GM19328 (cell line): ENCODE results near the gene EZH1.

Experiments used
- ATAC-seq: cut with Tn5 transposase; IDR thresholded peaks from one replicate; pipeline ENCODE4 v1.9.1; 2021; ENCODE audit warnings: mild to moderate bottlenecking, moderate library complexity; ENCODE audit not compliant: unreplicated experiment

EZH1 gene

DNA sequence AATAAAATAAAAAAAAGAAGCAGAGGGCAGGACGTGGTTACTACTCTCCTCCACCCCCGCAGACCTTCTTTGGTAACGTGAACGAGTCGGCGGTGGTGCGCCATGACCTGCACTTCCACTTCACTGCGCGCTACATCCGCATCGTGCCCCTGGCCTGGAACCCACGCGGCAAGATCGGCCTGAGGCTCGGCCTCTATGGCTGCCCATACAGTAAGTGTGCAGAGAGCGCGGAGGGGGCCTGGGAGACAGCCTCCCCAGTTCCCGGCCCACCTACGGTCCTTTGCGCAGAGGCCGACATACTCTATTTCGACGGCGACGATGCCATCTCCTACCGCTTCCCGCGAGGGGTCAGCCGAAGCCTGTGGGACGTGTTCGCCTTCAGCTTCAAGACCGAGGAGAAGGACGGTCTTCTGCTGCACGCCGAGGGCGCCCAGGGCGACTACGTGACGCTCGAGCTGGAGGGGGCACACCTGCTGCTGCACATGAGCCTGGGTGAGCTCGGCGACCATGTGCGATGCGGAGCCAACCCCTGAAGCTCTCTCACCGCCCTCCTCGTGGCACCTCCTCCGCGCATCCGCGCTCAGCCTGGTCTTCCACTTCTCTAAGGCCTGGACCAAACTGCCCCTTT, 59.8 kb downstream of the EZH1 start:
- ATAC-seq = no peak

DNA sequence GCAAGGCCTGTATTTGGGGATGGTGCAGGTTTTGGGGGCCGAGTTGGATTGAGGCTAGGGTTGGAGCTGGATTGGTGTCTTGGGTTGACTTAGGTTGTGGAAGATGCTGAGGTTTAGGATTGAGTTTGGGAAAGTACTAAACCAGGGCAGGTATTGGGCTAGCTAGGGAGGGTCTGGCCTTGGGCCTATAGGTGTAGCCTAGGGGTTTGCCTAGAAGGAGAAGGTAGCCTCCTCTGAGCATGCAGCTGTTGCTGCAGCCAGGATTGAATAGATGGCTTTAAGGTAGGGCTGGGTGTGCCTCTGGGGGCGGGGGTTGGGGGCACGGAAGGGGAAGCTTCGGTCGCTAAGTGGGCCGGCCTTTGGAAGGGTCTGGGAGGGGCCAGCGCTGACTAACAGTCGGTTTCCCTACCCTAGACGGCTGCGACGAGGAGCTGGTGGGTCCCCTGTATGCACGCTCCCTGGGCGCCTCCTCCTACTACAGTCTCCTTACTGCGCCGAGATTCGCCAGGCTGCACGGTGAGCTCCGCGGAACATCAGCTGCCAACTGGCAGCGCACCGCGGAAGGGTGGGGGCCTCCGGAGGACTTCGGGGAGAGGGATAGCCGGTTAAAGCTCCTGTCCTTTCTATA, 61.3 kb downstream of the EZH1 start:
- ATAC-seq = no peak

DNA sequence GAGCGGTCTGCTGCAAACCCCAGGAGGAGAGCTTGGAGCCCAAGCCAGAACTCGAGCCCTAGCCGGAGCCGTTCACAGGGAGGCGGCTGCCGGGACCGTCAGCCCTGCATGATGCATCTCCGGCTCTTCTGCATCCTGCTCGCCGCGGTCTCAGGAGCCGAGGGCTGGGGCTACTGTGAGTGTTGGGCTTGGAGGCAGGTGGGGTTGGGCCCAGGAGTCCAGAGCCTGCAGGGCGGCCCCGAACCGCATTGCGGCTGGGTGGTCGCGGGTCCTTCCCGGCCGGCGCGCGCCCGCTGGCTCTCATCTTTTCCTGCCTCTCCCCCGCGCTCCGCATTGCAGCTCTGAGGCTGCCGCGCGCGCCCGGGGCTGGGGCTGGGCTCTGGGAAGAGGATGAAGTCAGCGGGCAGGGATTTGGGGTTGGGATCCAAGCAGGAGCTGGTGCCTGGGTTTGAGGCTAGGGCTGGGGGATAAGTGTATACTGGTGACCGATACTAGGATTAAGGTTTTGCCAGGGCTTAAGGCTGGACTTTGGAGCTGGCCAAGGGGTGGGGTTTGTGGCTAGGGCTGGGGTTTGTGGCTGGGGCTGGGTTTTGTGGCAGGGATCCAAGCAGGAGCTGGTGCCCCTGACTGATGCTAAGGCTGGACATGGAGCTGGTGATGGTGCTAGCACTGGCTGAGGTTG, 62.0 kb downstream of the EZH1 start:
- ATAC-seq = no peak

DNA sequence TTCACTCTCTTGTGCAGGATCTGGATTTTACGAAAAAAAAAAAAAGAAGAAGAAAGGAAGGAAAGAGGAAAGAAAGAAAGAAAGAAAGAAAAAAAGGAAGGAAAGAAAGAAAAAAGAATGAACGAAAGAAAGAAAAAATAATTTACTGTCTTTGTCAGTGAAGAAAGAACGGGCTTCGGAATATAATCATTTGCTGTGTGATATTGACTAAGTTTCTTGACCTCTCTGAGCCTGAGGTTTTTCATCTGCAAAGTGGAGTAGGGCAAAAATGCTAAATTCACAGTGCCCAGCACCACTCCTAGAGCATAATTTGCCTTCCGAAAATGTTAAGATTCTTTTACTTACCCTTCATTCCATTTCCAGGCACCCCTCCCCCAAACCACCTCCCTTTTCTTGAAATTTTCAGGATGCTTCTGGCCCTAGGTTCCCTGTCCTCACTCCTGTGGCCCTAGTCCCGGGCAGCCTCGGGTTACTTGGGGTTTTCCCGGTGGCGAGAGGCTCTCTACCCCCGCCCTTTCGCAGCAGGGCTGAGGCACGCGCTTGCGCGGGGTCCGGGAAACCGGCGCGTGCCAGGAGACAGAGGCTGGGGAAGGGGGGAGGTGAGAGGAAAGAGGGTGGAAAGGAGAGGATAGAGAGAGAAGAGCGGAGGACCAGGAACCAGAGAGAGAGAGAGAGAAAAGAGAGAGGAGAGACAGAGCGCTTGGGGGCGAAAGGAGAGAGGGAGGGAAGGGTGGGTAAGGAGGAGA, 62.7 kb downstream of the EZH1 start, which contains the start of gene CNTNAP1:
CNTNAP1 (plus strand) TSS at position 556 of the 746 bp plus-strand sequence. CDS start 299 bp downstream, outside the sequence.
- no peak for ATAC-seq

DNA sequence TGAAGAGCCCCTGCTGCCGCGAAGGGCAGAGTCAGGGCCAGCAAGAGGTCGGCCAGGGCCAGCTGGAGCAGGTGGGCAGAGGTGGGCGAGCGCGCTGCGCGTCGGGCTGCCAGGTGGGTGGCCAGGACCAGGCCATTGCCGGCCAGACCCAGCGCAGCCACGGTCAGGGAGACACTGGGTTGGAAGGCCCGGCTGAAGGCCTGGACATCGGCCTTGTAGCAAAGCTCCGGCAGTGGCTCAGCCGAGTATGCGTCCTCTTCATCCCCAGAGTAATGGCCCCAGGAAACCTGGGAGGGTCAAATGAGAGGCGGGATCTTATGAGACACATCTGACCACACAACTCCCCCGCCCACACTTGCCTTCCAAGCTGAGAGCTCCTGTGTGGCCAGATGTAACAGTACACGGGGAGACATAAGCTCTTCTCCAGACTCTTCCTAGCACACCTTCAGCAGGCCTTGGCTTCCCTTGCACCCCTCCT, 64.5 kb downstream of the EZH1 start:
- no peak for ATAC-seq

DNA sequence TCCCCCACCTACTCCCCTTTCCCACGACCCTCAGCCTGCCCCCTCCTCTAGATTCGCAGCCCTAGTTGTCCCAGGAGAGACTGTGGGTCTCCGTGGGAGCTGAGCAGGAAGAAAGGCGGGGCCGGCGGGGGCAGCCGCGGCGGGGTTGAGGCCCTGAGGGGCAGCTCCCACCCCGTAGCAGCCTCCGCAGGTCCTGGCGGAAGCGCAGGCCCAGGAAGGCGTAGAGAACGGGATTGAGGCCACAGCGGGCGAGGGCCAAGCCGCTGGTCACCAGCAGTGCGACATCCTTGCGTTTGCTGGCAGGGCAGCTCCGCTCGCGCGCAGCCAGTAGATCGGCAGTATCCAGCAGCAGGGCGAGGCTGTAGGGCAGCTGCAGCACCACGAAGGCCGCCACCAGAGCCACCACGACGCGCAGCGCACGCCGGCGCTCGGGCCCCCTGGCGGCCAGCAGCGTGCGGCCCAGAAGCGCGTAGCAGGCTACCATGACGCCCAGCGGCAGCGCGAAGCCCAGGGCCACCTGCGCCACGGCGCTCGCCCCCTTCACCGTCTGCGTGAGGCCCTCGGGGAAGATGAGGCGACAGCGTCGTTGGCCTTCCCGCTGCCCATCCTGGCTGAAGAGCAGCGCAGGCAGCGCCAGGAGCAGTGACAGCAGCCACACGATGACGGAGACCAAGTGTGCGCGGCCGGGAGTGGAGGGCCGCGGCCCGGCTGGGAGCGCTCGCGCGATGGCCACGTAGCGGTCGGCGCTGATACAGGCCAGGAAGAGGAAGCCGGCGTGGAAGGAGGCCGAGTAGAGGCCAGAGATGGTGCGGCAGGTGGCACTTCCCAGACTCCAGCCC, 65.1 kb downstream of the EZH1 start:
- no peak for ATAC-seq

DNA sequence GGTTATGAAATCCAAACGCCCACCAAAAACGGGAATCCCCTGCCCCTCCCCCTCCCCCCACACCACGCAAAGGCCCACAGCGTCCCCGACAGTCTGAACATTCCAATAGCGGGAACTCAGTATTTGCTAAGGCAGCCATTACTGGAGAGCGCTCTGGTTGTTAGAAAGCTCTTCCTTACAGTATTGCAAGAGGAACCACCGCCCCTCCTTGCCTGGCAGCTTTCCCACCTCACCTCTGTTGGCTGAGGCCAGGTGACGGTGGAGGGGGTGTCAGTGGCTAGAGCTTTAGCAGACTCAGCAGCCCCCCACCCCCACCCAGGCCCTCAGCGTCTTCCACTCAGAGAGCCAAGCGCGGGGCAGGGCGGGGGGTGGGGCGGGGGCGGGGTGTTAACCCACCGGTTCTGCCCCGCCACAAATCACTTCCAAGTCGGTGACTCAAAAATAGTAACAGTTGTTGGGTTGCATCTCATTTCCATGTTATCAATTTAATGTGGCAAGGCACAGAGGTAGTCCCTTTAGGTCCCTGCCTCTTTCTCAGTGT, 65.8 kb downstream of the EZH1 start:
- ATAC-seq = no peak

DNA sequence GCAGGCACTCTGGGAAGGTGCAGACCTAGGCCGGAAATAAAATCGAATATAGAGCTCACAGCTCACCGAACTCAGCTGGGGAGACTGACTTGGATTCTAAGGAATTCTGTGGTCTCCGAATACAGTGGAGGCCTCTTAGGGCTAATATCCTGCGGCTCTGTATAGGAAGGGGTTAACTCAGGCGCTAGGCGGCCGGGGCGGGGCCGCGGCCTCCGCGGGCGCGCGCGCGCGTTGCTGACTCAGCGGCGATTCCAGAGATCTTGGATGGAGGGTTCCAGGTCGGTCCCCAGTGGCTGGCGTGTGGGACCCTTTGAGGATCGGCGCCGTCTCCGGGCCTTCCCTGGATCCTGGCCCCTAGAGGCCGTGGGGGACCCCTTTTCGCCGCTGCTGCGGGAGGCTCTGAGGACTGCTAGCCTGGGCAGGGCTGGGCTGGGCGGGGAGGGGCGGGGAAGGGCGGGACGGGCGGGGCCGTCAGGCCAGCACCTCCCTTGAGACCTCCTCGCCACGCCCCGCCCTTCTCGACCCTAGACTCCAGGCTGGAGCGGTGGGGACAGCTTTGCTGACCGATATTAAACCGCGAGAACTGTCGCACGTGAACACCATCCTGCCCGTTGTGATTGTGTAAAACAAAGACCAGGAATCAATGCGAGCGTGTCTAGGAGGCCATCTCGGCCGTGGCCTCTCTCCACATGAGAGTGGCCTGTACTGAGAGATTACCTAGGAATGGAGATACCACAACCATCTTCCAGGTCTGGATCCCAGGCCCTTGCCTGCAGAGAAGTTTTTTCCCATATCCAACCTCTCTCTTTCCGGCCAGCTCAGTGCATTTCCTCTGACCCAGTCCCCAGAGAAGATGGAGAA, 66.7 kb downstream of the EZH1 start:
- ATAC-seq = no peak

DNA sequence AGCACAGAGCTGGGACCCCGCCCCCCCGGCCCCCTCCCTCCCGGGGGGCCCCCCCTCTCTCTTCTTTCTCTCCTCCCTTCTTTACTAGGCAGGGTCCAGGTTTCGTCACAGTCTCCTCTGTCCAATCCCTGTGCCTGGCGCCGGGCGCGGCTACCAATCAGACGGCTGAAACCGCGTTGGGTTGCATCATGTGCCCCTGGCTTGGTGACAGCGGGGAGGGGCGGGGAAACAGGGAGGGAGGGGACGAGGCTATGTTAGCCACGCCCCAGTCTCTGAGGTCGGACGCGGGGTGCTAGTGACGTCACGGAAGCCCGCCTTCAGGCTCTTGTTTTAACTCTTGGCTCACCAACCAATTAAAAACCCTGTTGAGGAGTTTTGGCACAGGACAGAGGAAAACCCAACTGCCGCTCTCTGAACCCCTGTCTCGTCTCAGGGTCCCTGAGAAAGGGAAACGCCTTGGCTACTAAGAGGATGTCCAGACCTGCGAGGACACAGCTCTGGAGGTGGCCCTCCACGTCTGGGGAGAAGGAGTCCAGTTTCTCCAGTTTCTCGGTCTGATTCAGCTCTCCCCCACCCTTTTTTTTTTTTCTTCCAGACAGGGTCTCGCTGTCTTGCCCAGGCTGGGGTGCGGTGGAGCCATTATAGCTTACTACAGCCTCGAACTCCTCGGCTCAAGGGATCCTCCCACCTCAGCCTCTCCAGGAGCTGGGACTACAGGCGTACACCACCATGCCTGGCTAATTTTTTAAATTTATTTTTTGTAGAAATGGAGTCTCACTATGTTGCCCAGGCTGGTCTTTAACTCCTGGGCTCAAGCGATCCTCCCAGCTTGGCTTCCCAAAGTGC, 67.6 kb downstream of the EZH1 start:
- peak; percentile 62 for ATAC-seq

DNA sequence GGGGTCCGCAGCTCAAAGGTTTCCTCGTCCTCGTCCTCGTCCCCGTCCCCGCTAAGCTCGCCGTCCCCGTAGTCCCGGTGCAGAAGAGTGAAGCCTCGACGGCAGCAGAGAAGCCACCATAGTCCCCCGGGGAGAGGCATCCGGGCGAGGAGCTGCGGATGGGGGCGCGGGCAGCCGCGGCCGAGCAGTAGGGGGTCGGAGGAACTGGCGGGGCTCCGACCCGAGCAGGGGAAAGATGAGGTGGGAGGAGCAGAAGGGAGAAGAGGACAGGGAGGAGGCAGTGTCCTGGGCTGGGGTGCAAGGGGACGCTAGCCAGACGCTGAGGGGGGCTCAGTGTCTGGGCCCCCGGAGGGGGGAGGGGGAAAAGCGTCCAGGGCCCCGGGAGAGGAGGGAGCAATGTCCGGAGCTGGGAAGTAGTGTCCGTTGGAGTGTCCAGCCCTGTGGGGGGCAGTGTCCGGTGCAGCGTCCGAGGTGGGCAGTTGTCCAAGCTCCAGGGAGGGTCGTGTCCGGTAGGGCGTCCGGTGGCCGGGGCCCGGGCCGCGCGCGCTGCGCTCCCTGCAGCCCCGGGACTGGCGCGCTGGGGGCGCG, 68.3 kb downstream of the EZH1 start, which contains the start of gene PLEKHH3:
PLEKHH3 (minus strand) TSS at position 571 of the 588 bp plus-strand sequence; CDS start at position 140, 431 bp downstream.
- no peak for ATAC-seq

DNA sequence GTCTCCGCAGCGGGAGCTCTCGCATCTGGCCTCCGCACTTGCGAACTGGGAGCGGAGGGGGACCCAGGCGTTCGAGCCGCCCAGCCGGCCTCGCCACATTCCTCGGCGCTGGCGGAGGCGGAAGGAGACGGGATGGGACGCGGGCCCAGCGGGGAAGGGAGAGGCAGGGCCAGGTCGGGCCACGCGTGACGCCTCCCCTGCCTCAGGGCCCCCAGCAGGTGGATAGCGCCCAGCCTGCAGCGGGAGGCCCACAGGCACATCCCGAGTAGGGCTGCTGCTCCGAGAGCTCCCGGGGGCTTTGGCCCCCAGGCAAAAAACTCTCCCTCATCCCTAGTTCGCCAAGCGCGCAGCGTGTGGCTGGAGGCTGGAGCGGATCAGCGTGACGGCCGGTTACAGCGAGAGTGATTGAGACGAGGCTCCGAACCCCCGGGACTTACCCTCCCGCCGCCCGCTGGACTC, 68.8 kb downstream of the EZH1 start:
- ATAC-seq = no peak

DNA sequence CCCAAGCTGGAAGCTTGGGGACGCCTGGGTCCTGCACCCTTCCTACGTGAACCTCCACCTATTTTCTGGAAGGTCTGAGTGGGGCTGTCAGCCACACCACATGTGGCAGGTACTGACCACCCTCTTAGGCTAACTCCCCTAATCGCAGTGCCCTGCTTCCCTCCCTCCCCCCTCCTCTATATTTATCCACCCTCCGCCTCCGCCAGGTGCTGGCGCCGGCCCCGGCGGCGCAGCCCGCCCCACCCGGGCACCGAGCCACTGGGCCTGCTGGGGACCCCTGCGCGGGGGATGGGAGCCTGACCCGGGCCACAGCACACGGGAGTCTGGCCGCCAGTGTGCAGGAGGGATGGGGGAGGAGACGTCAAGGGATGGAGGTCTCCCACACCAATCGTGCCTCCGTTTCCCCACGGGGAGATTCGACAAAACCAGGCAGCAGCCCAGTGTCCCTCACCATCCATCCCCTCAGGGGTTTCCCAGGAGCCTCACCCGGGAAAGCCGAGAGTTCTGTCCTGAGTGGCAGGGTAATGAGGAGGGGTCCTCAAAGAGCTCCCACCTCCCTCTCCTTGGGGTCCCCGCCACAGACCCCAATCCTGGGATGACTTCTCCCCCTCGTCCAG, 69.4 kb downstream of the EZH1 start:
- ATAC-seq = no peak

DNA sequence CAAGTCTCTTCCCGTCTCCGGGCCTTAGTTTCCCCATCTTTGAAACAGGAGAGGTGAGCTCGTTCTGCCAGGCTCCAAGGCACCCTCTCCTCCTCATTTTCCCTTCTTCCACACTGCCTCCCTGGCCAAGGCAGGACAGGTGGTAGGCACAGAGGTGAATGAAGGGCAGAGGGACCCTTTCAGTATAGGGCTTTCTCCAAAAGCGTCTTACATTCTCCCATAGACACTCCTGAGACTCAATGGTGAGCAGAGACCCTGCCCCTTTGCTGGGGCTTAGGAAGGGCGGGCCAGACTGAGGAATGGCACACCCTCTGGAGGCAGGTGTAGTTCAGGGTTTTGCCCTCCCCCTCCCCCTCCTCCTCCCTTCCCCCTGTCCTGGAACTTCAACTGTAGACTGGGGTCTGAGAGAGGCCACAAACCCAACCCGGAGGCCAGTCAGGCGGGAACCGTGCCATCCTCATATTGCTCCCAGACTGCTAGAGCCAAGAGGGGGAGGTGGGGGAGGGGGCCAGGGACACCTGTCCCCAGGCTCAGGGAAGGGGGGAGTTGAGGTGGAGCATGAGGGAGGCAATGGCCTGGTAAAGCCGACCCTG, 70.0 kb downstream of the EZH1 start:
- ATAC-seq = no peak

DNA sequence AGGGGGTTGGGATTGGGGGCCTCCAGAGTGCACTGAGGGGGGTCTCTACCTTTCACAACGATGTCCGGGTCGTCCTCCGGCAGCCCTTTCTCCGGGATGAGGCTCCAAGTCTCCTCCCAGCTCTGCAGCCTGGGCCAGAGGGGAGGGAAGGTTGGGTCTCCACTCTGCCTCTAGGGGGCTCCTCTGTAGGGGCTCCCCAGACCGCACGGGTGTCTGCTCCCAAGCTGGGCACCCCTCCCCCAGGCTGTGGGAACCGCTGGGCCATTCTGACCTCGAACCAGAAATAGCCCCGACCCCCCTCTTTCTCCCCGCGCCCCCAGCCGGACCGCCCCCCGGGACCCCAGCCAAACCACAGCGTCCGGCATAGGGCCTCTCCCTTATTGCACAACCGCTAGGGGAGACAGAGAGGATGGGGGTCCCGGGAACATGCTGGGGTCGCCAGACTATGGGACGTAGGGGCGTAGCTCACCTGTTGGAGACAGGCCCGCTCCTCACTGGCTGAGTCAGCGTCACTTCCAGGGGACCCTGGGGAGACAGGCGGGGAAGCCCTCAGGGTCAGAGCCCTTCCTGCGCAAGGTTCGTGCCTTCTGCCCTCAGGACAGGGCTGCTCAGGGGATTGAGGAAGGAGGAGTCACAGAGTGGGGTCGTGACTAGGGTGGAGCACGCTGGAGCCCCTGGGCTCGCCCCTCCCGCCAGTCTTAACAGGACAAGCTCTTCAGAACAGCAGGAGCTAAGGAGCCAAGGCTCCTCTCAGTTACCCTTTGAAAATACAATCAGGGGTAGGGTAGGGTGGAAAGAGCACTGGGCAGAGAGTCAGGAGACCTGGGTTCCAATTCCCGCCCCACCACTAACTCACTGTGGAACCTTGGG, 70.7 kb downstream of the EZH1 start:
- ATAC-seq = no peak

DNA sequence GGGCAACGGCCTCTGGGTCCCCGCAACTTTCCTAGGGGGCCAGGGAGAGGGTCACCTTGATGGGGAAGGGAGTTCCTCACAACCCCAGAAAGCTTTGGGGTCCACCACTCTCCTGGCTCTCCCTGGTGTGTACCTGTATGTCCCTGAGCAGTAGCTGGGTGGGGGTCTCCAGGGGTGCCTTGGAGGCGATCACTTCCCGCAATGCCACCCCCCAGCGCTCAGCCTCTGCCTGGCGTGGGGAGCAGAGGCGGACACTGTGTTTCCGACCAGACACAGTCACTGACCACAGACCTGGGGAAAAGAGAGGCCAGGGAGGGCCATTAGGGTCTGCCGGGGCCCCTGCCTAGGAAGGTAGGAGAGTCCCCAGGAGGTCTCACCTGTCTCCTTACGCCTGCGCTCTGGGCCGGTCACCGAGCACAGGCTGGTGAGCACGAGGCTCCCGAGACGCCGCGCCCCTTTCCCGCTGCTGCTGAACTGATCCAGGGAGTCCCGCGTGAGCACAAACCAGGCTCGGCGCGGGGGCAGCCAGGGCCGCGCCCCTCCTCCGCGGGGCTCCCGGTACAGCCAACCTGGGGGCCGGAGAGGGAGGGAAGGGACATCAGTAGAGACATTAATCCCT, 71.5 kb downstream of the EZH1 start:
- ATAC-seq = no peak

DNA sequence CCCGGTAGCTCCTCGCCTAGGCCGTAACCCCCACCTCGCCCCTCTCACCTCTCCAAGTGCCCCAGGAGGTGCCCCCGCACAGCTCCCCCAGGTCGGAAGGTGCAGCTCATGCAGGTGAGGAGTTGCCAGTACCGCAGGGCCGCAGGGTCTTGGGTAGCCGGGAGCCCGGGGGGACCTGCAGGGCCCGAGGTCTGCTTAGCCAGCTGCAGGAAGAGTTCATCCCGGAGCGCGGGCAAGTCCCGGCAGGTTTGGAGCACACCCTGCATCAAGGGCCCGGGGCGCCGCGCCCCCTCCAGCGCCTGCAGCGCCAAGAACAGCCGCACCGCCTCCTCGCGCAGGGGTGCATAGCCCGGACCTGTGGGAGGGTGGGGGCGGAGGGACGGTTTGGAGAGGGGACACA, 72.8 kb downstream of the EZH1 start:
- ATAC-seq = no peak
